GM15510 (cell line): ENCODE data around the gene RFX2.

Experiments used
- POLR2A ChIP-seq: IDR thresholded peaks from 3 replicates; pipeline ENCODE4 v1.6.1; 2011; ENCODE audit warnings: borderline replicate concordance; ENCODE audit not compliant: insufficient read length; ENCODE audit errors: extremely low read depth

The RFX2 gene

DNA sequence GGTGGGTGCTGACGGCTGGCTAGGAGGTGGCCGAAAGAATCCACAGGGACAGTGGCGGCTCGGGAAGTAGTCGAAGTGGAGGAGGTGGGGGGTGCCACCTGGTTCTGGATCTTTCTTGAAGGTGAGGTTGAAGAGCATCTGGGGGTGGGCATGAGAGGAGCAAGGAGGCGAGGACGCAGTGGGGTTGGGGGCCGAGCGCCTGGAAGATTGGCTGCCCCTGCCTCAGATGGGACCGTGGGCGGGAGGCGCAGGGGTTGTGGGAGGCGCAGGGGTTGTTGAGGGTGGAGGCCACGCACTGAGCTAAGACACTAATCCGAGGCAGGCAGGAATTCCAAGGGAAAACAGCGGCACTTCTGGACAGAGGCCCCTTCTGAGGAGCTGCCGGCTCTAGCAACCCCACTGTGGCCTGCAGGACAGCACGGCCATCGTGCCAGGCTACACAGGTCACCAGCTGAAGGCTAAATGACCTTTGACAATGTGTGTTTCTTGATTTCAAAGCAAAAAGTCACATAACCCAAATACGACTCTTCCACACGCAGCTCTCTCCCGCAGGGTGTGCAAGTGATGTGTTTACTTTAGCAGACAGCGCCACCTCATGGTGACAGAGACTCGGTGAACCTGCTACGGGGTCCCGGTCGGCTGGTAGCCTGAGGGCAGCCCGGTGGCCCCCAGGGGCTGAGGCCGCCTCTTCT, 88.3 kb downstream of the RFX2 start:
- TF ChIP-seq POLR2A: no peak

GRCh38 chr19:6020972-6021805, 89.1 kb downstream of the RFX2 start:
- no peak for TF ChIP-seq POLR2A

- no peak for TF ChIP-seq POLR2A
Observed at GRCh38 chr19:6020166-6020882, 90.0 kb downstream of the RFX2 start.

DNA sequence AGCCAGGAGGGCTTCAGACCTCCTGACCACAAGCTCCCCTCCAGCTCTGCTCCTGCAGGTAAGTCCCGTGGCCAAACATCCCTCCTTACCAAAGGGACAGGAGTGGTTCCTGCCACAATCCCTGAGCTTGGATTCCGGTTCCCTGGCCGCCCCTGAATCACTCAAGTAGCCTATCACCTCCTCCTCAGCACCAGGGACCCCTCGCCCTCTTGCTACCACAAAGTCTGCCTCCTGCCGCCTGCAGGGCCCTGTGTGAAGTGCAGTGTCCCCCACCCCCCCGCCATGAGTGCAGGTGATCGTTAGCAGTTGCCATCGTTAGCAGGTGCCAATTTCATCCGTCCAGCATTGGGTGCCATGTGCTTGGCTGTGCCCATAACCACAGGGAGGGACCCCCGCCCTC, 91.5 kb downstream of the RFX2 start:
- TF ChIP-seq POLR2A: no peak

DNA sequence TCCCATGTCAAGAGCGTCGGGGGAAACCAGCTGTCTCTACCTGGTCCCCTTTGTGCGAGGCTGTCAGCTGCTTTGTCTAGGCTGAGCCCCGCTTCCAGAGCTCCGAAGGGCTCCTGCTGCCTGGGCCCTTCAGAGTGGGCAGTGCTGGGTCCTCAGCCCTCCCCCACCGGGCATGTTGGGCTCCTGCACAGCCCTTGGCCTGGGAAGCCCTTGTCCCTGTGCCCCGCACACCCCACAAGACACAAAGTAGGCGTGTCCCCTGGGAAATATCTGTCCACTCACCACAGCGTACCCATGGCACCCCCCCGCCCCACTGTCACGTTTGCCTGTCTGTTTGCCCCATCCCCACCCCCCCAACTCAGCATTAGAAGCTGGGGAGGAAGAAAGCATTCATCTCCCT, 92.7 kb downstream of the RFX2 start:
- TF ChIP-seq POLR2A: no peak

DNA sequence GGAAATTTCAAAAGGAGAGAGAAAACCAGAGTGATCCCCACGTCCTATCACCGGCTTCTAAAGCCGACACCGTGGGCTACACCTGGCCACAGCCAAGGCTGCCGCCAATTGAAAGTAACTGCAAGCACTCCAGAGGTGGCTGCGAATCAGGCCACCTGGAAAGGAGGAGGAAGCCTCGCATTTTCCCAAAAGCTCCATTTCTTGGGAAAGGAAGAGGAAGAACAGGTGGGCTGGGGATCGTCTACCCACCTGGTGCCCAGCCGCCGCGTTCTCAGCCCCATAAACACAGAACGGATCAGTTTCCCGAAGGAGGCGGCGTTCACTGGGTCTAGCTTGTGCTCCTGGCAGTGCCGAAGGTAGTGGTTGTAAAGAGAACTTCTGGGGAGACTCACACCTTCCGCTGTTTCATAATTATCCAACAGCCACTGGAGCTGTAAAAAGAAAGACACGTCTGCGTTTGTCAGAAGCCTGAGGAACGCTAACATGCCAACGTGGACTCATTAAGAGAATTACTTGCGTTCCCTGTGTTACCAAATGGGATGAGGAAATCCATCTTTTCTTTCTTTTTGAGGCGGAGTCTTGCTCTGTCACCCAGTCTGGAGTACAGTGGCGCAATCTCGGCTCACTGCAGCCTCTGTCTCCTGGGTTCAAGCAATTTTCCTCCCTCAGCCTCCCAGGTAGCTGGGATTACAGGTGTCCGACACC, 94.3 kb downstream of the RFX2 start:
- TF ChIP-seq POLR2A: no peak

DNA sequence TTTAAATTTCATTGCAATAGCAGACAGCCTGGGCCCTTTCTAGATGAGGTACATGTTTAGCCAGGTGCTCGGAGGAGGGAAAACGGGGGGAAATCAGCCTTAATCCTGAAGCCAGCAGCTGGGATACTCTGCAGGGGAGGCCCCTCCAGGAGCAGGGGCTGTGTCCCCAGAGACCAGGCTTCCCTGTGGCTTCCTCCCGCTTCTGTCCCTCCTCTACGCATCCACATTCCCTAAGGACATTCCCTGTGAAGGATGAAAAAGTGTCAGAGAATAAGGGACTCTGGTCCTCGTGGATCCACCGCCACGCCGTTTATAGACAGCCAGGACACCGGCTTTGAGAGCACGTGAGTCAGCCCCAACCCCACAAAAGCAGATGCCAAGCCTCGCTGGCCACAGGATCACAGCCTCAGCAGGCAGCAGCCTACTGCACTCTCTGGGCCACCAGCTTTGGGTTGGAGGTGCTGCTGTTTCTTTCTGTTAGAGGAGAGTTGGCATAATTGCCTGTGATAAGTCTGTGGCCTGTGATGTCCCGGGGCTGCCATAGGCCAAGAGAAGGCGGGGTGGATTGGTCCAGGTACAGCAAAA, 95.7 kb downstream of the RFX2 start:
- no peak for TF ChIP-seq POLR2A

- no peak for TF ChIP-seq POLR2A
Observed at GRCh38 chr19:6012426-6013170, 97.7 kb downstream of the RFX2 start.

DNA sequence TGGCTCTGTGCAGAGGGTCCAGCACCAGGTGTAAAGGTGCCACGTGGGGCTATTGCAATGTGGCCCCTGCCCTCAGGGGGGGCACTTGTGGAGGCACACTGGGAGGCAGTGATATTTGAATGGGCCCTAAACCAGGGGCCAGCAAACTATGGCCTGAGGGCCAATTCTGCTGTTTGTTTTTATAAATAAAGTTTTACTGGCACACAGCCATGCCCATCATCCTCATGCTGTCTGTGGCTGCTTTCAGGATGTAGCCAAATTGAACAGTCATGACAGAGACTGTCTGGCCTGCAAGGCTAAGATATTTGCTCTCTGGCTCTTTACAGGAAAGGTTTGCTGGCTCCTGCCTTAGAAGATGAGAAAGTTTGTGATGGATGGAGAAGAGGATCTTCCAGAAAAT, 98.5 kb downstream of the RFX2 start:
- TF ChIP-seq POLR2A: no peak

DNA sequence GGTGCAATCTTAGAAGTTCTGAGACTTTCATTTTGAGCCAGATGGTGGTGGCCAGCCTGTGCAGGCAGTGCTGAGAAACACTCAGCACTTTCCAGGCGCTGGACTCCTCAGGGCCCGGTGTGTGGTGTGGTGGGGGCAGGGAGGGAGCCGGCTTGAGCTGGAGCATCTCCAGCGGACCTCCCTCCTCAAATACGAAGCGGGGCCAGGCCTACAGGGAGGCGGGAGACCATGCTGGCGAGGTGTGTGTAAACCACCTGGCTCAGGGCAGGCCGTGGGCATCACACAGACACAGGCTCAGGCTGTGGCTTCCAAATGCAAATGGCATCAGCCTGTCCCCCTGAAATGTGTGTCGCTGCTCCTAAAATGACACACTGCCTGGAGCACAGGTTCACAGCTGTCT, 99.1 kb downstream of the RFX2 start:
- no peak for TF ChIP-seq POLR2A

DNA sequence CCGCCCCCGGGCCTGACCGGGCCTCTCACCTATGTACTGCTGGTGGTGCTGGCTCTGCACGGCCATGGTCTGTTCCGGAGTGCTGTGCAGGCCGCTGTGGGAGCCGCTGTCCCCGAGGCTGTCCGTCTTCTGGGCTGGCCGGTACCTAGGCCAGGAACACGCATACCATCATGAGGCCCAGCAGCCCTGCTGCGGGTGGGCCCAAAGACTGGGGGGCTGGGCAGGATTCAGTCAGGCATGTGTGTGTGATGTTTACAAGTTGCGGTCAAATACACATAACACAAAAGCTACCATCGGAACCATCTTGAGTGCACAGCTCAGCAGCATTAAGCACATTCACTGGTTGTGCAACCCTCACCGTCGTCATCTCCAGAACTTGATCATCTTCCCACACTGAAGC, 100.2 kb downstream of the RFX2 start:
- TF ChIP-seq POLR2A: no peak

DNA sequence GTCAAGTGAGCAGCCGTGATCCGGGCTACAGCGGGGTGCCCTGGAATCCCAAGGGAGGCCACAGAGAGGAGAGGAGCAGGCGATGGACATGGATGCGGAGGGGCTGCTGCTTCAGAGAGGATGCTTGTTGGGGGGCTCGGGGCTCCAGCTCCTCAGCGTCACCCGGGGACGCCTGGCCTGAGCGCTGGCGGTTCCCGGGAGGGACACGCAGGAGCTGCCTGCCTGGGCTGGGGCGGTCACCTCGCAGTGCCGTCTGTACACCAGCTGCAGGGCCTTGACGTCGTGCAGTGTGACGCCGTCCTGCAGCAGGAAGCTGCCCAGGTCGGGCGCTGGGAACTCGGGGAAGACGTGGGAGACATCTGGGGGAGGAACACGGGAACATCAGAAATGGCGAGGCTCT, 102.4 kb downstream of the RFX2 start:
- no peak for TF ChIP-seq POLR2A

- no peak for TF ChIP-seq POLR2A
Observed at GRCh38 chr19:6006896-6007295, 103.4 kb downstream of the RFX2 start.

DNA sequence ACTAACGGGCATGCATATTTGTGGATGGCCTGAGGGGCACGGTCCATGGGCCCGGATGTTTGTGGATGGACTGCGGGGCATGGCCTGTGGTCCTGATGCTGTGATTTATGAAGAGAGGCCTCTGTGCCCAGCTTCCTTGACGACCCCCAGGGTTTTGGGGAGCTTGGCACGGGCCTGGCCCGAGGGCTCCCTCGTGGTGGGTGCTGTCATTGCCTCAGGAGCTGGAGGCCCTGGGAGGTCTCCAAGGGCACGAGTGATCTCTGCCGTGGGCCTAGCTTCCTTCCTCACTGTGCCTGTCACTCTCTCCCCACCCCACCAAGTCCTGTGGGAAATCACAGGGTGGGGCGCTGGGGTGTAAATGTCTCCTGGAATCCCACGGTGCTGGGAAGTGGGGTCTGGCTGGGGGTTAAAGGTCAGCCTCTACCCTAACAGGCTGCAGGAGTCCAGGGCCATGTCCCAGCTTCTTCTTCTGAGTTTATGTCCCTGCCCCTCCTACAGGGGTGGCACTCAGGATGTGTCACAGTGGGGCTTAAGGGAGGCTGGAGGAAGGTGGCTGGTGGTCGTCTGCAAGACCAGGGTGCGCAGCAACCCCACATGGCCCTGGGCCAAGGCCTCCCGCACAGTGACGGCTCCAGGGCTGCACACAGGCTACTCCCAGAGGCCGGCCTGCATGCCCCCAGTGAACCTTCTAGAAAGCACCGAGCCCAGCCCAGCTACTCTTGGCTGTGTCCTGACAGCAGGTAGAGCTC, 104.8 kb downstream of the RFX2 start:
- TF ChIP-seq POLR2A: no peak

DNA sequence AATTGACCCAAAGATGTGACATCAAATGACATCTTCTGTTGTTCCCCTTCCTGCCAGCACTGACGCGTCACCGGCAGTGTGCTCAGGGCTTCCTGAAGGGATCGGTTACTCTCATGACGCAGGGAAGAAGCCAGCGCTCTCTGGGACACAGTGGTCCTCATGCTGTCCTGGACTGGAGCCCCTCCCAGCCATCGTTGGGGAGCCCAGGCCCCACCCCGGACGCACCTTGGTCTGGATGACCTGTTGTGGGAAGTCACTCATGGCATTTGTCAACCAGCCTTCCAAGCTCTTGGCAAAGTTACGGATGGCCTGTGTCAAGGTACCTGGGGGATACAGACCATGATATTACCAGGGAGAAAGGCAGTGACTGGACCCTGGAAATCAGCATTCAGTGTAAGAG, 106.3 kb downstream of the RFX2 start:
- no peak for TF ChIP-seq POLR2A
